Astrocyte of the spinal cord (primary cell): ENCODE results near the gene SERPINA6.
A peak's percentile ranks its signal among the peaks of the same experiment; 100 is the strongest.

Source experiments
- DNase-seq: peaks from one replicate; pipeline ENCODE4 v3.0.0; 2011; ENCODE audit warnings: low read depth, low spot score
- H3K4me3 ChIP-seq: 2 replicates; pipeline ENCODE4 v1.5.1; 2011; ENCODE audit warnings: low read depth, mild to moderate bottlenecking, low read length, moderate library complexity
- in situ Hi-C: cut with HindIII; loops from 2 replicates; pipeline ENCODE4 v1.10.0; 2017; ENCODE audit warnings: low sequenced_read_pairs
- TF ChIP-seq, protein P1 (sequence below): IDR thresholded peaks from 2 replicates; pipeline ENCODE4 v1.5.1; 2012; ENCODE audit warnings: low read depth, mild to moderate bottlenecking, low read length, inconsistent platforms

The SERPINA6 gene

DNA sequence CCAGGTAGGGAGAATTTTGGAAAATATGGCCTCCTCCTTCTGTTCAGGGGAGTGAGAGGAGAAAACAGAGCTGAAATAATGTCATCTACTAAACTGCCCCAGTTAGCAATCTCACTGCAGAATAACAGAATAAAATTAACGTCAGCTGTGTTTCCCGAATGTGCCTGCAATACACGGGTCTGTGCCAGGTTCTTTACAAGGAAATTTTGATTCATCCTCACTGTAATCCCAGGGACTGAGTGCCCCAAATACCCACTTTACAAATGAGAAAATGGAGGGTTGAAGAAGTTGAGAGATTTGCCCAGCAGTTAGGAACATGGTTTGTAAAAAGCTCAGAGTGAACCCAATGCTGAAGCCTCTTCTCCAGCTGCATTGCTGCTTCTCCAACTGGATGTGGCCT lies 21.3 kb upstream of the SERPINA6 start:
- no peak for DNase-seq
- TF ChIP-seq, protein P1, sequence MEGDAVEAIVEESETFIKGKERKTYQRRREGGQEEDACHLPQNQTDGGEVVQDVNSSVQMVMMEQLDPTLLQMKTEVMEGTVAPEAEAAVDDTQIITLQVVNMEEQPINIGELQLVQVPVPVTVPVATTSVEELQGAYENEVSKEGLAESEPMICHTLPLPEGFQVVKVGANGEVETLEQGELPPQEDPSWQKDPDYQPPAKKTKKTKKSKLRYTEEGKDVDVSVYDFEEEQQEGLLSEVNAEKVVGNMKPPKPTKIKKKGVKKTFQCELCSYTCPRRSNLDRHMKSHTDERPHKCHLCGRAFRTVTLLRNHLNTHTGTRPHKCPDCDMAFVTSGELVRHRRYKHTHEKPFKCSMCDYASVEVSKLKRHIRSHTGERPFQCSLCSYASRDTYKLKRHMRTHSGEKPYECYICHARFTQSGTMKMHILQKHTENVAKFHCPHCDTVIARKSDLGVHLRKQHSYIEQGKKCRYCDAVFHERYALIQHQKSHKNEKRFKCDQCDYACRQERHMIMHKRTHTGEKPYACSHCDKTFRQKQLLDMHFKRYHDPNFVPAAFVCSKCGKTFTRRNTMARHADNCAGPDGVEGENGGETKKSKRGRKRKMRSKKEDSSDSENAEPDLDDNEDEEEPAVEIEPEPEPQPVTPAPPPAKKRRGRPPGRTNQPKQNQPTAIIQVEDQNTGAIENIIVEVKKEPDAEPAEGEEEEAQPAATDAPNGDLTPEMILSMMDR, result no peak
- H3K4me3 ChIP-seq, result no peak overlapping the region
- in situ Hi-C loops, result no loop called here

DNA sequence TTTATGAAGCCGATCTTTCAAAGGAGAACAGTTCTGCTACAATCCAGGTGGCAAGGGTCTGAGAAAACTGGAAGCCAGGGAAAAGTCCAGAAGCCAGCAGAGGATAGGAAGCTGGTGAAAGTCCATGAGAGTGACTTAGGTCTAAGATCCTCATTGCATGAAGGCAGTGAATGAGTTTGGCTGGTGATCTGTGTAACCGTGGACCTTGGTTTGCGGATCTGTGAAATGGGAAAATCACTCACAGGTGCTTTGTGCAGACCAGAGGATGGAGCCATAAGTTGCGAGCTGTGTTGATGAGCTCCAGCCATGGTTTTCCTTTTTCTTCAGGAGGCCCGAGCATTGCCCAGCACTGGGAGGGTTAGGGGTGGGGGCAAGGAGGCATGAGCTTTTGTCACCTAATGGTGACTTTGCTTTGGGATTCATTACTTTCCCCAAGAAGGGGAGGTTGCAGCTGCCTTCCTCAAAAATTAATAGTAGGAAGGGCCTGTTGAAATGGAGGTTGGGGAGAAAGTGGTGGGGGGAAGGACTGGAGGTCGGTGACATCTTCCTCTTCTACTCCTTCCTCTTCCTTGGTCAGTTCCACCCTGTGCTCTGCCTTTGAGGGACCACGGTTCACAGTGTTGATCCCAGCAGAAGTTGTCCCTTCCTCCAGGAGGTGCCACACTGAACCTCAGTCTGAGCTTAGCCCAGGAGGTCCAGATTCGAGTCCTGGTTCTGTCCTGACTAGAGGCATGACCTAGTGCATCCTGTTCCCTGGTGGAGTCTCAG lies 20.3 kb upstream of the SERPINA6 start:
- in situ Hi-C loops, result no loop called here
- DNase-seq, result no peak
- TF ChIP-seq, protein P1, result no peak
- H3K4me3 ChIP-seq, result no peak overlapping the region

DNA sequence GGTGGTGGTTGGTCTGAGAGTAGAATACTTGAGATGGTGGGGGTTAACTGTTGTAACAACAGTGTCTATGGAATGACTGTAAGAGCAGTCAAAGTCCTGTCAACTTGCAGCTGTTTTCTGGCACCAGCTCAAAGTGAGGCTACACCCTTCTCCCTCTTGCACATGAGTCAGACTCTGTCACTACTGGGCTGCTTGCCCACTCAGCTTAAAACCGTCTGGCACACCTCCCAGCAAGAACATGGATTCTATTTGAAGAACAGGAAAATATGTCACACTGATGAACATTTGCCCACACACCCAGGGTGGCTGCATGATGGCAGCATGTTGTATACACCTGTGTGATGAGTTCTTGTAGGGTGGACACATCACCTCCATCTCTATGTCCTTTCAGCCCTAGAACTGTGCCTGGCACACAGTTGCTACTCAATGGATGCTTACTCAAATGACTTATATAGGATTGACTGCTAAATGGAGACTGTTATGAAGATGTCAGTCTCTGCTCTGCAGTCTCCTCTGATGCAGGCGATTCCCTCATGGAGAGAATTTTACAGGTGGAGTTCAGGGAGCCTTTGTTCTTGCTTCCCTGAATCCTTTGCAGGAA lies 19.3 kb upstream of the SERPINA6 start:
- in situ Hi-C loops, result no loop called here
- H3K4me3 ChIP-seq, result no peak overlapping the region
- peak; percentile 100 for DNase-seq
- TF ChIP-seq, protein P1, result no peak

DNA sequence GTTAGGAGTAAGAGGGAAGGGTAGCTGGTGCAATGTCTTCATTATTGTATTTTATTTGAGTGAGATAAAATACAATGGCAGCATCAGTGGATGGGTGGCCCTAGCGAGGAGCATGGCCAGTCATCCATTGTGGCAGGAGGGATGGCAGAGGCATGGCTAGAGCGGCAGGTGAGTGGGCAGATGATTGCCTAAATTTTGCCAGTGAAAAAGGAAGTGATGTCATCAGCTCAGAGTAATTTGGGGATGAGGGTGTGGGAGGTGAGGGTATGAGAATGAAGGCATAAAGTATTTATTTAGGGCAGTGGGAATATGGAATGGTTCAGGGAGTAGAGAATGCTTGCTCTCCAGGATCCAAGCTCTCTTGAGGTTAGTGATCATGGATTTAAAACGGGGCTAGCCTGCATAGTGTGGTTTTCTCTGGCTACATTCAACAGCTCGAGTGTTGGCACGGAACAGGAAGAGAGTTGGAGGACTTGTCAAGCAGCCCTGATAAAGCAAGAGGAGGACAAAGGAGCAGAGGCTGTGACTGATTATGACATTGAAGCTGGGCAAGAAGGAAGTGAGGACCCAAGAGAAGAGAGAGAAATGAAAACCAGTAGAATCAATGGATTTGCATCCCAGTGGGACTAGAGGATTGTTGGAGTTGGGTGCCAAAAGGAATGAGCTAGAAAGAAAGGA lies 18.7 kb upstream of the SERPINA6 start:
- in situ Hi-C loops, result no loop called here
- H3K4me3 ChIP-seq, result no peak overlapping the region

DNA sequence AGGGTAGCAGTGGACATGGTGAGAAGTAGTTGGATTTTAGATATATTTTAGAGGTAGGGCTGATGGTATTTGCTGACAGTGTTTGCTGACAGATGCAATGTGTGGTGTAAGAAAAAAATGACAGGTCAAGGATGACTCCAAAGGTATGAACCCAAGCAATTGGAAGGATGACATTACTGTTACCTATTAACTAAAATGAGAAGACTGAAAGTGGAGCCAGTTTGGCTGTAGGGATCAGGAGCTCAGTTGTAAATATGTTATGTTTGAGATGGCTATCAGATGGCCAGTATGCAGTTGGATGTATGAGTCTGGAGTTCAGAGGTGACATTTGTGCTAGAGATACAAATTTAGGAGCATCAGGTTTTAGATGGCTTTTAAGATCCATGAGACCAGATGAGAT lies 17.4 kb upstream of the SERPINA6 start:
- no peak overlapping the region for H3K4me3 ChIP-seq
- TF ChIP-seq, protein P1, result no peak
- in situ Hi-C loops, result no loop called here
- no peak for DNase-seq

More for the DNA sequence above, 18.7 kb upstream of the SERPINA6 start:
- DNase-seq, result no peak
- TF ChIP-seq, protein P1, result no peak

DNA sequence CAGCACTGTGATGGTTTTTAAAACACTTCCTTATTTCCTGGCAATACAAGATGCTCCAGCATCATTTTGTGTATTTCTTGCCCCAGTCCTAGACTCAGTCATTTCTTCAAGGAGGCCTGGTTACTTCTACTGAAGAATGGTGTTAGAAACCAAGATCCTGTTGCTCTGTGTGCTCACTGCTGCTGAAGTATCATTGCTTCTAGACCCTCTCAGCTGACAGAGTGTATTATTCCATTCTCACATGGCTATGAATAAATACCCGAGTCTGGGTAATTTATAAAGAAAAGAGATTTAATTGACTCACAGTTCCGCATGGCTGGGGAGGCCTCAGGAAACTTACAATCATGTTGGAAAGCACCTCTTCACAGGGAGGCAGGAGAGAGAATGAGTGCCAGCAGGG lies 14.9 kb upstream of the SERPINA6 start:
- in situ Hi-C loops, result no loop called here
- no peak for DNase-seq
- H3K4me3 ChIP-seq, result no peak overlapping the region

More for the DNA sequence above, 14.9 kb upstream of the SERPINA6 start:
- TF ChIP-seq, protein P1, result no peak
